Stimulated activated CD4-positive, alpha-beta T cell treated with anti-CD3 and anti-CD28 coated beads, Interleukin-15, amount 100 ng/mL, for 48 hours (primary cell): Measurements from ENCODE around the gene TMPRSS3.

ENCODE experiments used
- DNase-seq, 2 donors: peaks; one replicate each; pipeline ENCODE4 v3.0.0-alpha.2; 2020; ENCODE audit warnings: low read depth in 2 of 2

Gene TMPRSS3

GRCh38 chr21:42350927-42351426 is 44.9 kb downstream of the TMPRSS3 start, which contains the start of gene TFF2:
TSS of gene TFF2 (minus strand) at chr21:42350994. CDS start at chr21:42350957, 37 bp downstream.
- no peak for DNase-seq

- no peak for DNase-seq
These were observed 45.4 kb downstream of the TMPRSS3 start for GRCh38 chr21:42350318-42350910.

- no peak for DNase-seq
These were observed 46.2 kb downstream of the TMPRSS3 start for GRCh38 chr21:42349420-42350317.

- no peak for DNase-seq
These were observed 47.1 kb downstream of the TMPRSS3 start for GRCh38 chr21:42348762-42349161.

- DNase-seq, result no peak
These were observed 48.1 kb downstream of the TMPRSS3 start for GRCh38 chr21:42347601-42348327.

GRCh38 chr21:42346866-42347600 is 48.8 kb downstream of the TMPRSS3 start:
- DNase-seq, result no peak

- no peak for DNase-seq
These were observed 49.4 kb downstream of the TMPRSS3 start for GRCh38 chr21:42346441-42346840.

GRCh38 chr21:42344631-42345030 is 51.2 kb downstream of the TMPRSS3 start:
- DNase-seq, result no peak

GRCh38 chr21:42343963-42344510 is 51.8 kb downstream of the TMPRSS3 start:
- no peak for DNase-seq

- DNase-seq, result no peak
These were observed 52.3 kb downstream of the TMPRSS3 start for GRCh38 chr21:42343556-42343955.

- DNase-seq, result no peak
These were observed 52.8 kb downstream of the TMPRSS3 start for GRCh38 chr21:42343101-42343500.

GRCh38 chr21:42341776-42342542 is 53.9 kb downstream of the TMPRSS3 start:
- DNase-seq, result no peak

GRCh38 chr21:42340187-42341050 is 55.4 kb downstream of the TMPRSS3 start:
- no peak for DNase-seq

- no peak for DNase-seq
These were observed 56.8 kb downstream of the TMPRSS3 start for GRCh38 chr21:42338729-42339715.

- DNase-seq, result peak; percentile 71 to 73
These were observed 57.8 kb downstream of the TMPRSS3 start for GRCh38 chr21:42337830-42338728.

- DNase-seq, result no peak
These were observed 58.6 kb downstream of the TMPRSS3 start for GRCh38 chr21:42337276-42337675.

GRCh38 chr21:42336054-42336453 is 59.8 kb downstream of the TMPRSS3 start:
- DNase-seq, result no peak
